GM18873 (cell line): ENCODE data around the gene GABBR2.

Experiments
- ATAC-seq: cut with Tn5 transposase; IDR thresholded peaks from one replicate; pipeline ENCODE4 v1.9.1; 2021; ENCODE audit warnings: mild to moderate bottlenecking, moderate library complexity, moderate number of reproducible peaks; ENCODE audit not compliant: unreplicated experiment, low FRiP score

Gene GABBR2

GRCh38 chr9:98555651-98556465, 152.9 kb downstream of the GABBR2 start:
- ATAC-seq, result no peak

- no peak for ATAC-seq
Measured at GRCh38 chr9:98554752-98555151, 154.0 kb downstream of the GABBR2 start.

- ATAC-seq, result no peak
Measured at GRCh38 chr9:98552331-98552730, 156.4 kb downstream of the GABBR2 start.

- ATAC-seq, result no peak
Measured at GRCh38 chr9:98551511-98552286, 157.0 kb downstream of the GABBR2 start.

GRCh38 chr9:98550206-98550820, 158.4 kb downstream of the GABBR2 start:
- ATAC-seq, result no peak

- no peak for ATAC-seq
Measured at GRCh38 chr9:98549401-98549800, 159.3 kb downstream of the GABBR2 start.

GRCh38 chr9:98547606-98548005, 161.1 kb downstream of the GABBR2 start:
- ATAC-seq, result no peak

- no peak for ATAC-seq
Measured at GRCh38 chr9:98545021-98545420, 163.7 kb downstream of the GABBR2 start.

GRCh38 chr9:98541684-98542230, 167.0 kb downstream of the GABBR2 start:
- ATAC-seq, result no peak

- ATAC-seq, result no peak
Measured at GRCh38 chr9:98540476-98540875, 168.3 kb downstream of the GABBR2 start.

GRCh38 chr9:98539954-98540353, 168.8 kb downstream of the GABBR2 start:
- no peak for ATAC-seq

- ATAC-seq, result no peak
Measured at GRCh38 chr9:98538626-98539031, 170.1 kb downstream of the GABBR2 start.

GRCh38 chr9:98538203-98538602, 170.5 kb downstream of the GABBR2 start:
- ATAC-seq, result no peak

- ATAC-seq, result no peak
Measured at GRCh38 chr9:98536542-98537173, 172.1 kb downstream of the GABBR2 start.

GRCh38 chr9:98533866-98534265, 174.9 kb downstream of the GABBR2 start:
- no peak for ATAC-seq

GRCh38 chr9:98533132-98533531, 175.6 kb downstream of the GABBR2 start:
- ATAC-seq, result no peak

GRCh38 chr9:98532574-98532973, 176.2 kb downstream of the GABBR2 start:
- no peak for ATAC-seq

- no peak for ATAC-seq
Measured at GRCh38 chr9:98532147-98532546, 176.6 kb downstream of the GABBR2 start.

- ATAC-seq, result no peak
Measured at GRCh38 chr9:98530806-98531386, 177.8 kb downstream of the GABBR2 start.

GRCh38 chr9:98530275-98530674, 178.5 kb downstream of the GABBR2 start:
- ATAC-seq, result no peak
